ENCODE measurements around the gene ZNF738. TPM values are rescaled to one million over a fixed set of nuclear protein-coding genes. Genes with fewer than 3 reads are reported as not detected.

The ZNF738 gene
- total RNA-seq, 1 experiment from 2014 or later: 6.0 TPM

GRCh38 chr19:21326169-21326568 lies 32.6 kb upstream of the ZNF738 start (continued):
- TF ChIP-seq CTCF (IDR thresholded peaks at IDR 0.05 in 2 of 3, conservative IDR thresholded peaks at IDR 0.05 in 1 of 3; ENCODE audit: borderline replicate concordance in 1 of 3, insufficient read depth in 1 of 3, low read depth in 2 of 3, low read length in 2 of 3): no peak
- TF ChIP-seq EZH2 (IDR thresholded peaks at IDR 0.05): no peak

GRCh38 chr19:21328406-21328805 lies 30.4 kb upstream of the ZNF738 start:
- ATAC-seq (no peak), DNase-seq (ENCODE audit: low read depth, low spot score) (no peak)
- H3K9me3 ChIP-seq (ENCODE audit: control insufficient read depth in 1 of 2, insufficient read depth in 1 of 2, low read depth in 1 of 2, low read length in 2 of 2): peaks cover 0 to 4% of the 10 kb centered on the region in 2 experiments; a peak in 2 of 4 replicates
- no peaks in the 10 kb centered on the region for H3K9me2 ChIP-seq (ENCODE audit: insufficient read depth)
- CTCF ChIA-PET: no interaction called here
- no TSS peak for BruUV-seq (replicated peaks)
- peak overlapping the region; percentile 65; the same call in 1 of the 2 replicates for H3K27ac ChIP-seq (ENCODE audit: low read depth, low read length)
- peak overlapping the region; percentile 73 for H3K4me2 ChIP-seq (ENCODE audit: low read length)
- intact Hi-C loops (cut with micrococcal nuclease): no loop called here
- peaks cover 6% of the 10 kb centered on the region in 2 experiments; a peak in 3 of 4 replicates for H3K4me1 ChIP-seq (ENCODE audit: control insufficient read depth in 1 of 2, insufficient read depth in 2 of 2, low read length in 2 of 2)
- H3K4me3 ChIP-seq (replicated peaks in 1 of 2; ENCODE audit: low read depth in 1 of 2, low read length in 2 of 2): peak overlapping the region; percentile 72 to 76
- H3K9ac ChIP-seq (ENCODE audit: low read length): peak overlapping the region; percentile 75
- H2AFZ ChIP-seq (ENCODE audit: low read depth, low read length, poor library complexity, severe bottlenecking): peak overlapping the region; percentile 58
- TF ChIP-seq JUND (IDR thresholded peaks at IDR 0.05) (no peak), YY1 (IDR thresholded peaks at IDR 0.05; ENCODE audit: extremely low read depth, insufficient replicate concordance, low read depth, low read length) (no peak), CTCF (IDR thresholded peaks at IDR 0.05 in 2 of 3, conservative IDR thresholded peaks at IDR 0.05 in 1 of 3; ENCODE audit: borderline replicate concordance in 1 of 3, insufficient read depth in 1 of 3, low read depth in 2 of 3, low read length in 2 of 3) (no peak), ZBTB33 (IDR thresholded peaks at IDR 0.05; ENCODE audit: extremely low read depth, insufficient replicate concordance, low read length) (no peak), SRF (IDR thresholded peaks at IDR 0.05; ENCODE audit: low read depth) (no peak), EZH2phosphoT487 (IDR thresholded peaks at IDR 0.05; ENCODE audit: borderline replicate concordance) (no peak), CBX3 (IDR thresholded peaks at IDR 0.05; ENCODE audit: low read depth) (no peak), CEBPB (IDR thresholded peaks at IDR 0.05; ENCODE audit: low read depth) (no peak), SP1 (IDR thresholded peaks at IDR 0.05; ENCODE audit: low read depth) (no peak), REST (IDR thresholded peaks at IDR 0.05; ENCODE audit: low read depth) (no peak), MAX (IDR thresholded peaks at IDR 0.05) (no peak), EGR1 (IDR thresholded peaks at IDR 0.05; ENCODE audit: low read depth) (no peak)
- no peaks in the 10 kb centered on the region for H4K20me1 ChIP-seq (ENCODE audit: insufficient read depth)
- no peaks in the 10 kb centered on the region for H3K27me3 ChIP-seq (ENCODE audit: insufficient read depth, low read length)
- H3K79me2 ChIP-seq (ENCODE audit: insufficient read depth, low read length): peaks cover 28% of the 10 kb centered on the region
- RAD21 ChIA-PET (ENCODE audit: low non-redundant PET in 1 of 2, low total read pairs in 2 of 2, uncharacterized antibody in 2 of 2, unreplicated experiment in 2 of 2): no interaction called here
- POLR2A ChIA-PET: interaction anchor here (0.9 to 1.7 kb wide), 3 partner anchors 10 to 308 kb away, joined by 3 to 8 read pairs (median 5); partner anchors contain the start of genes ZNF430 and ZNF738
- peaks cover 0 to 10% of the 10 kb centered on the region in 2 experiments; a peak in 2 of 4 replicates for H3K36me3 ChIP-seq (ENCODE audit: control insufficient read depth in 1 of 2, insufficient read depth in 2 of 2, low read length in 2 of 2)

All from HCT116 (cell line).